Stimulated activated CD8-positive, alpha-beta memory T cell treated with anti-CD3 and anti-CD28 coated beads, Interleukin-15, amount 100 ng/mL, for 48 hours (primary cell): Measurements from ENCODE around the gene CNR2.
"Not testable (repeated sequence)": the region's sequence is repeated elsewhere in the genome, so short reads cannot be mapped to it uniquely, and the experiment has no call there.

Source experiments
- DNase-seq, 2 donors: peaks; one replicate each; pipeline ENCODE4 v3.0.0-alpha.2; 2020; ENCODE audit warnings: low read depth in 2 of 2

CNR2 gene

DNA sequence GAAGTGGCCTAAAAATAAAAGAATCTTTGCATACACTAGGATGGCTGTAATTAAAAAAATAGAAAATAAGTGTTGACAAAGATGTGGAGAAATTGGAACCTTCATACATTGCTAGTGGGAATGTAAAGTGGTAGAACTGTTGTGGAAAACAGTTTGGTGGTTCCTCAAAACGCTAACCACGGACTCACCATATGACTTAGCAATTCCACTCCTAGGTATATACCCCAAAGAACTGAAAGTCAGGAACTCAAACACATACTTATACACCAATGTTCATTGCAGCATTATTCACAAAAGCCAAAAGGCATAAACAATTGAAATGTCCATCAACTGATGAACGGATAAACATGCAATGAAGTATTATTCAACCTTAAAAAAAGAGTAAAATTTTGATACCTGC is 77.1 kb downstream of the CNR2 start:
- no peak for DNase-seq

DNA sequence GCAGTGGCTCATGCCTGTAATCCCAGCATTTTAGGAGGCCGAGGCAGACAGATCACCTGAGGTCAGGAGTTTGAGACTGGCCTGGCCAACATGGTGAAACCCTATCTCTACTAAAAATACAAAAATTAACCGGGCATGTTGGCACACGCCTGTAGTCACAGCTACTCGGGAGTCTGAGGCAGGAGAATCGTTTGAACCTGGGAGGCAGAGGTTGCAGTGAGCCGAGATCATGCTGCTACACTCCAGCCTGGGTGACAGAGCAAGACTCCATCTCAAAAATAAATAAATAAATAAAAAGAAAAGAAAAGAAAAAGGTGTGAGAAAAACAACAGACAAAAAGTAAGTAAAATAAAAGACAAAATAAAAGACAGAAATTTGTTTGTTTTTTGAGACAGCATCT is 79.0 kb downstream of the CNR2 start:
- not testable (repeated sequence) for DNase-seq

DNA sequence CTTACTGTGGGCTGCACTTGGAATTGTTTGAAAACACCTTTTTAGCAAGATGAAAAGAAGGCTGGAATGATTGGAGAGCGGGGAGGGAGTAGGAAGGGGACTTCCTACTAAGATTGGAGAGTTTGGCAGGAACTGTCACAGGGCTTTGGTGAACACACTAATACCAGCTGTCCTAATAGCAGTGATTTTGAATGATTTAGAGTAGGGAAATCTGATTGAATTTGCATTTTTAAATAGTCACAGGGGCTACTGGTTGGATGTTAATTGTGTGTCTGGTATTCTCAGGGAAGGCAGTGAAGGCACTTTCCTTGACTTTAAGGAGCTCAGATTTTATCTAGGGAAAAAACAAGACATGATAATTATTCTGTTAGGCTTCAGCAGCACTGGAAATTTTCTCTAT is 85.4 kb downstream of the CNR2 start:
- DNase-seq: no peak

DNA sequence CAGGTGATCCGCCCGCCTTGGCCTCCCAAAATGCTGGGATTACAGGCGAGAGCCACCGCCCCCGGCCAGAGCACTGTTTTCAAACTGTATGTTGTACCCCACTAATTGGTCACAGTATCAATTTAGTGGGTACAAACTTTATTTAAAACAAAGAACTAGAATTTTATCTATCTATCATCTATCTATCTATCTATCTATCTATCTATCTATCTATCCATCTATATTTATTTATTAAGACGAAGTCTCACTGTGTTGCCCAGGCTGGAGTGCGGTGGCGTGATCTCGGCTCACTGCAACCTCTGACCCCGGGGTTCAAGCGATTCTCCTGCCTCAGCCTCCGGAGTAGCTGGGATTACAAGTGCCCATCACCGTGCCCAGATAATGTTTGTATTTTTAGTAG is 86.6 kb downstream of the CNR2 start:
- DNase-seq: not testable (repeated sequence)

- no peak for DNase-seq
Measured at GRCh38 chr1:23825762-23826522, 87.2 kb downstream of the CNR2 start.

DNA sequence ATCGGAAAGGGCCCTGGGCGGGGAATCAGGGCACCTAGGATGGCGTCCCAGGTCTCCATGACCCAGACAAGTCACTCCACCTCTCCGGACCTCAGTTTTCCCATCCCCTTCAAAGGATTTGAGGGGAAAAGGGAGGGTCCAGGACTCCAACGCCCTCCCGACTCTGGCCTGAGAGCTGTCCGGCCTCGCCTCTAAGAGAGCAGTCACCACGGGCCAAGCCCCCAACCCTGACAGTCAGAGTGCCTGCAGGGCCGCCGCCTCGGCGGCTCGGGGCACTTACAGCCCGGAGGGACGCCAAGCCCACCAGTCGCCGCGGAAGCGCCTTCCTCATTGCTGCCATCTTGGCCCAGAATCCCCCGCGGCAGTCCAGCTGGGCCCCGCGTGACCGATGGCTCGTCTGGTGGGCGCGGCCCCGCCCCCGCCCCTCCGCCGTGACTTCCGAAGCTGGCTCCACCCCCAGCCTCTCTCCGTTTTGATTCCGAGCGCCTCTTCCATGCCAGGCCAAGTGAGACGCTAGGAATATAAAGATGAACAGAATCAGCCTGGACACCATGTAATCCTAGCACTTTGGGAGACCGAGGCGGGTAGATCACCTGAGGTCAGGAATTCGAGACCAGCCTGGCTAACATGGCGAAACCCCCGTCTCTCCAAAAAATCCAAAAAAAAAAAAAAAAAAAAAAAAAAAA is 87.9 kb downstream of the CNR2 start, which contains the start of gene HMGCL:
HMGCL (minus strand) TSS at position 354 of the 686 bp plus-strand sequence; CDS start at position 340, 14 bp downstream.
- peak; percentile 83 to 86 for DNase-seq

GRCh38 chr1:23824711-23825075 is 88.5 kb downstream of the CNR2 start:
- no peak for DNase-seq

DNA sequence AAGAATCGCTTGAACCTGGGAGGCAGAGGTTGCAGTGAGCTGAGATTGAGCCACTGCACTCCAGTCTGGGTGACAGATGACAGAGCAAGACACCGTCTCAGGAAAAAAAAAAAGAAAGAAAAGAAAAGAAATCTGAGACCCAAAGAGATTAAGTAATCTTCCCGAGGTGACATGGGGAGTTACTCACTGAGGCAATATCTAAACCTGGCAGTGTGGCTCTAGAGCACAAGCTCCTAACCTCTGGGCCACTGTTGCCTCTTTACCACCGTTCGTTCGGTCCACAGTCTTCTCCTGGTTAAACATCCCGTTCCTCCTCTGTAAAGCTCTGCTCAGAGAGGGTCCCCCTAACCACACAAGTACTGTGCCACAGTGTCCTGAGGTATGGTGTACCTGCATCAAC is 89.4 kb downstream of the CNR2 start:
- DNase-seq: no peak
